CD4-positive, alpha-beta T cell (primary cell): ENCODE results near the gene FADS1. TPM values are rescaled to one million over a fixed set of nuclear protein-coding genes. Genes with fewer than 3 reads are reported as not detected.

ENCODE experiments used
- ATAC-seq: fragments of 200-7000 bp; cut with Tn5 transposase; one replicate; pipeline ENCODE4 v1.10.0; 2022; ENCODE audit warnings: mild to moderate bottlenecking; ENCODE audit not compliant: poor library complexity
- CTCF ChIA-PET: fragments of 350-600 bp; sonication (Branson Sonifier 250); formaldehyde crosslinking; loops from one replicate; lab custom pipeline; 2021; ENCODE audit warnings: antibody characterized with exemption, inconsistent platforms; lab: Charles Lee
- POLR2A ChIA-PET: fragments of 350-600 bp; sonication (Branson Sonifier 250); formaldehyde crosslinking; loops from one replicate; lab custom pipeline; 2021; ENCODE audit warnings: antibody characterized with exemption, inconsistent platforms; lab: Charles Lee
- DNase-seq, 14 experiments: peaks; one replicate each; pipeline ENCODE4 v3.0.0-alpha.2; 2013 to 2020; ENCODE audit warnings: mixed read lengths in 2 of 14
- H3K27ac ChIP-seq, 2 donors: one replicate each; pipeline versions ENCODE4 v1.5.1 to v1.7.0; 2013; ENCODE audit warnings: low read length in 2 of 2, low read depth in 1 of 2, mild to moderate bottlenecking in 1 of 2
- H3K27me3 ChIP-seq, 2 experiments: 1 replicate in 1 of 2; 2 replicates in 1 of 2; pipeline versions ENCODE4 v1.6.1 to v1.7.0; 2013; ENCODE audit warnings: low read length in 2 of 2, control low read depth in 1 of 2, mild to moderate bottlenecking in 1 of 2, moderate library complexity in 1 of 2; ENCODE audit not compliant: insufficient read depth in 2 of 2, control insufficient read depth in 1 of 2
- H3K36me3 ChIP-seq: one replicate; pipeline ENCODE4 v1.6.1; 2013; ENCODE audit warnings: low read length, control low read depth; ENCODE audit not compliant: insufficient read depth
- H3K4me1 ChIP-seq: one replicate; pipeline ENCODE4 v1.6.1; 2013; ENCODE audit warnings: low read length, control low read depth; ENCODE audit not compliant: insufficient read depth
- H3K4me3 ChIP-seq: one replicate; pipeline ENCODE4 v1.5.1; 2013; ENCODE audit warnings: mild to moderate bottlenecking, low read length, moderate library complexity
- H3K9me3 ChIP-seq, 2 experiments: 1 replicate in 1 of 2; 2 replicates in 1 of 2; pipeline versions ENCODE4 v1.6.1 to v1.7.0; 2013; ENCODE audit warnings: low read length in 2 of 2, mild to moderate bottlenecking in 2 of 2, control low read depth in 1 of 2, moderate library complexity in 1 of 2; ENCODE audit not compliant: control insufficient read depth in 1 of 2, insufficient read depth in 1 of 2
- H3K27ac Mint-ChIP-seq: one replicate; pipeline ENCODE4 v1.8.0; 2020; ENCODE audit warnings: mixed read lengths
- H3K27me3 Mint-ChIP-seq: one replicate; pipeline ENCODE4 v1.8.0; 2021; ENCODE audit warnings: mixed read lengths
- H3K36me3 Mint-ChIP-seq: one replicate; pipeline ENCODE4 v1.8.0; 2021; ENCODE audit warnings: low read depth, mixed read lengths
- H3K4me1 Mint-ChIP-seq: one replicate; pipeline ENCODE4 v1.8.0; 2021; ENCODE audit warnings: low read depth, mixed read lengths
- H3K4me3 Mint-ChIP-seq: one replicate; pipeline ENCODE4 v1.8.0; 2020; ENCODE audit warnings: mild to moderate bottlenecking, mixed read lengths
- H3K9me3 Mint-ChIP-seq: one replicate; pipeline ENCODE4 v1.8.0; 2020; ENCODE audit warnings: mixed read lengths
- intact Hi-C, 2 experiments: fragments of 100-400 bp; cut with DNase I in 1 of 2; cut with micrococcal nuclease in 1 of 2; formaldehyde crosslinking; loops; one replicate each; pipeline versions ENCODE4 v1.15.1 to v1.9.0; 2023 to 2025; cut with DNase I, micrococcal nuclease
- total RNA-seq, 174 experiments: library from RNA in 2 of 174; stranded (reverse) in 2 of 174; gene quantifications; one replicate each; pipeline ENCODE4 v1.2.3 and lab custom pipeline; 2021 to 2026
- TF ChIP-seq, protein P1 (sequence below): fragments of 200-600 bp; IDR thresholded peaks from one replicate; pipeline ENCODE4 v1.8.0; 2022; ENCODE audit warnings: antibody characterized with exemption, mild to moderate bottlenecking

The FADS1 gene
- total RNA-seq, 2 experiments from 2014 or later: 0.56 to 0.77 TPM

DNA sequence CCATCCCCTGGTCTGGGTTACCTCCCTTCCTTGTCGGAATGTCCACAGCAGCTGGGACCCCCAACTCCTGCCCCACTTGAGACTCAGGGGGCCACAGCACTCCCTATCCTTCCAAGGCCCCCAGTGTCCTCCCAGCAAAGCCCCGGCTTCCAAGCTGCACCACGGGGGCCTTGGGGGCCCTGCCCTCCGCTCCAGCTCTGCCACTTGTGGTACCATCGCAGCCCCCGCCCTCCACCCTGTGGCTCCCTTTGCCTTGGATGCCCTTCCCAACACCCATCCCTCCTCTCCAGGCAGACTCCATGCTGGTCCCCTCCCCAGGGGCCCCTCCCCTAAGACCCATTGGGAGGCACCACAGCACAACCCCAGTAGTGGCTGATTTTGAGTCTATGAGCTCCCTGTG is 41.7 kb downstream of the FADS1 start:
- H3K4me3 Mint-ChIP-seq: peak overlapping the region; percentile 68
- no peaks in the 10 kb centered on the region for H3K27me3 ChIP-seq

DNA sequence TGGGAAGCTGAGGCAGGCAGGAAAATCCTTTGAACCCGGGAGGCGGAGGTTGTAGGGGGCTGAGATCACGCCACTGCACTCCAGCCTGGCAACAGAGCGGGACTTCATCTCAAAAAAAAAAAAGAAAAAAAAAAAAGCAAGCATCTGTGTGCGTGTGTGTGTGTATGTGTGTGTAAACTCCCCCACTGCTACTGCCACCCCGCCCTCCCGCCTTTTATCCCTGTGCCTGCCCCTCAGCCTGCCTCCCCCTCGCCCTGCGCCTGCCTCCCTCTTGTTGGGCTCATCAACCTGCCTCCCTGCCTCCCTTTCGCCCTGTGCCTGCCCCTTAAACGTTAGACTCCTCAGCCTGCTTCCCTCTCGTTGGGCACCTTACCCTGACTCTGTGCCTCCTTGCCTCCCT is 42.4 kb downstream of the FADS1 start:
- TF ChIP-seq, protein P1, sequence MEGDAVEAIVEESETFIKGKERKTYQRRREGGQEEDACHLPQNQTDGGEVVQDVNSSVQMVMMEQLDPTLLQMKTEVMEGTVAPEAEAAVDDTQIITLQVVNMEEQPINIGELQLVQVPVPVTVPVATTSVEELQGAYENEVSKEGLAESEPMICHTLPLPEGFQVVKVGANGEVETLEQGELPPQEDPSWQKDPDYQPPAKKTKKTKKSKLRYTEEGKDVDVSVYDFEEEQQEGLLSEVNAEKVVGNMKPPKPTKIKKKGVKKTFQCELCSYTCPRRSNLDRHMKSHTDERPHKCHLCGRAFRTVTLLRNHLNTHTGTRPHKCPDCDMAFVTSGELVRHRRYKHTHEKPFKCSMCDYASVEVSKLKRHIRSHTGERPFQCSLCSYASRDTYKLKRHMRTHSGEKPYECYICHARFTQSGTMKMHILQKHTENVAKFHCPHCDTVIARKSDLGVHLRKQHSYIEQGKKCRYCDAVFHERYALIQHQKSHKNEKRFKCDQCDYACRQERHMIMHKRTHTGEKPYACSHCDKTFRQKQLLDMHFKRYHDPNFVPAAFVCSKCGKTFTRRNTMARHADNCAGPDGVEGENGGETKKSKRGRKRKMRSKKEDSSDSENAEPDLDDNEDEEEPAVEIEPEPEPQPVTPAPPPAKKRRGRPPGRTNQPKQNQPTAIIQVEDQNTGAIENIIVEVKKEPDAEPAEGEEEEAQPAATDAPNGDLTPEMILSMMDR: no peak
- H3K4me1 Mint-ChIP-seq: peaks cover 16% of the 10 kb centered on the region
- no peak for DNase-seq
- no peaks in the 10 kb centered on the region for H3K36me3 ChIP-seq
- H3K27ac ChIP-seq: no peak overlapping the region
- intact Hi-C loops: no loop called here
- no peak overlapping the region for H3K4me3 ChIP-seq
- H3K9me3 ChIP-seq: no peaks in the 10 kb centered on the region
- H3K9me3 Mint-ChIP-seq: no peaks in the 10 kb centered on the region
- no peaks in the 10 kb centered on the region for H3K36me3 Mint-ChIP-seq
- H3K27me3 ChIP-seq: no peaks in the 10 kb centered on the region
- POLR2A ChIA-PET: no interaction called here
- no peak for ATAC-seq
- no peaks in the 10 kb centered on the region for H3K27me3 Mint-ChIP-seq
- H3K27ac Mint-ChIP-seq: no peak overlapping the region
- H3K4me3 Mint-ChIP-seq: no peak overlapping the region
- H3K4me1 ChIP-seq: peaks cover 39% of the 10 kb centered on the region
- CTCF ChIA-PET: no interaction called here

More for the DNA sequence above, 41.7 kb downstream of the FADS1 start:
- intact Hi-C loops: no loop called here
- H3K27ac Mint-ChIP-seq: no peak overlapping the region
- CTCF ChIA-PET: no interaction called here
- TF ChIP-seq, protein P1: no peak
- Histone ChIP-seq H3K4me1 (peaks cover 39% of the 10 kb centered on the region), H3K9me3 (no peaks in the 10 kb centered on the region), H3K36me3 (no peaks in the 10 kb centered on the region), H3K27ac (no peak overlapping the region), H3K4me3 (no peak overlapping the region)
- POLR2A ChIA-PET: interaction anchor here (0.9 kb wide), 1 partner anchor 13 kb away, joined by 3 read pairs; no protein-coding TSS in a partner anchor
- H3K4me1 Mint-ChIP-seq: peaks cover 16% of the 10 kb centered on the region
- ATAC-seq (no peak), DNase-seq (no peak)
- no peaks in the 10 kb centered on the region for H3K36me3 Mint-ChIP-seq
- H3K27me3 Mint-ChIP-seq: no peaks in the 10 kb centered on the region
- H3K9me3 Mint-ChIP-seq: no peaks in the 10 kb centered on the region

DNA sequence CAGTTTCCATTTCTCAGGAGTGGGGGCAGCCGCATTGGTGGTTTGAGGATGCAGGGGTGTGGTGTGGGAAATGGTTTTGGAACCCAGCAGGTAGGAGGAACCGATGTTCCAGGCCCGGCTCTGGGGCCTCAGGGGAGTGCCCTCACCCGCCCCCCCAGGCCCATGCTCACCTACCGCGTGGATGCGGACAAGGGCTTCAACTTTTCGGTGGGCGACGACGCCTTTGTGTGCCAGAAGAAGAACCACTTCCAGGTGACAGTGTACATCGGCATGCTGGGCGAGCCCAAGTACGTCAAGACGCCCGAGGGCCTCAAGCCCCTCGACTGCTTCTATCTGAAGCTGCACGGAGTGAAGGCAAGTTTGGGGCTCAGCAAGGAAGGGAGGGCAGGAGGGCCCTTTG is 43.0 kb downstream of the FADS1 start:
- Histone ChIP-seq H3K4me1 (peaks cover 39% of the 10 kb centered on the region), H3K9me3 (no peaks in the 10 kb centered on the region), H3K27me3 (no peaks in the 10 kb centered on the region), H3K36me3 (no peaks in the 10 kb centered on the region), H3K4me3 (no peak overlapping the region), H3K27ac (no peak overlapping the region)
- DNase-seq (no peak), ATAC-seq (no peak)
- CTCF ChIA-PET: no interaction called here
- Mint-ChIP-seq H3K27ac (no peak overlapping the region), H3K9me3 (no peaks in the 10 kb centered on the region), H3K27me3 (no peaks in the 10 kb centered on the region), H3K36me3 (no peaks in the 10 kb centered on the region), H3K4me1 (peaks cover 16% of the 10 kb centered on the region), H3K4me3 (no peak overlapping the region)
- TF ChIP-seq, protein P1: no peak
- intact Hi-C loops: no loop called here
- POLR2A ChIA-PET: no interaction called here
